Measurements from ENCODE around the gene PNLDC1. TPM values are rescaled to one million over a fixed set of nuclear protein-coding genes. Genes with fewer than 3 reads are reported as not detected.
A peak's percentile ranks its signal among the peaks of the same experiment; 100 is the strongest.

Gene PNLDC1
- total RNA-seq, 4 donors from 2014 or later: not detected

DNA sequence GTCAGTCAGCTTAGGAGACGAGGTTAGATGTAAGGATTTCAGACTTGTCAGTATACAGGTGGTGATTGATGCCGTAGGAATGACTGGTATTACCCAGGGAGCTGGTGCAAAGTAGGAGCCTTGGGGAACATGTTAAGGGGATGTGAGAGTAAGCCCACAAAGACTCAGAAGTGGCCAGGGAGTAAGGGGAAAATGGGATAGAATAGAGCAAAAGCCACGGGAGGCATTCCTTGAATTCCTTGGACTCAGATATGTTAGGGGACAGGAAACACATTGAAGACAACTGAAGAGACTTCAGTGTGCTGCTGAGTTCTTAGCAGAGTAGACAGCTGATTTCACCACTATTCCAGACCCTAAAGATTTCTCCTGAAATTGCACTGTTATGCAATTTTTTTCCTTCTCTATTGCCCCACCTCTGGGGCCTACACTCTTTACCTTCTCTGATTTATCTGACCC lies 39.4 kb upstream of the PNLDC1 start:
- intact Hi-C loops (cut with DNase I; ENCODE audit: low total_unique reads) (loop anchor here (2.0 kb wide), 1 partner anchor 18 kb away; no protein-coding TSS in a partner anchor), in situ Hi-C loops (cut with MboI; ENCODE audit: low sequenced_read_pairs in 4 of 4) (no loop called here)
- H3K27me3 ChIP-seq: no peaks in the 10 kb centered on the region
- ATAC-seq (no peak), DNase-seq (no peak)
- TF ChIP-seq, protein P1, sequence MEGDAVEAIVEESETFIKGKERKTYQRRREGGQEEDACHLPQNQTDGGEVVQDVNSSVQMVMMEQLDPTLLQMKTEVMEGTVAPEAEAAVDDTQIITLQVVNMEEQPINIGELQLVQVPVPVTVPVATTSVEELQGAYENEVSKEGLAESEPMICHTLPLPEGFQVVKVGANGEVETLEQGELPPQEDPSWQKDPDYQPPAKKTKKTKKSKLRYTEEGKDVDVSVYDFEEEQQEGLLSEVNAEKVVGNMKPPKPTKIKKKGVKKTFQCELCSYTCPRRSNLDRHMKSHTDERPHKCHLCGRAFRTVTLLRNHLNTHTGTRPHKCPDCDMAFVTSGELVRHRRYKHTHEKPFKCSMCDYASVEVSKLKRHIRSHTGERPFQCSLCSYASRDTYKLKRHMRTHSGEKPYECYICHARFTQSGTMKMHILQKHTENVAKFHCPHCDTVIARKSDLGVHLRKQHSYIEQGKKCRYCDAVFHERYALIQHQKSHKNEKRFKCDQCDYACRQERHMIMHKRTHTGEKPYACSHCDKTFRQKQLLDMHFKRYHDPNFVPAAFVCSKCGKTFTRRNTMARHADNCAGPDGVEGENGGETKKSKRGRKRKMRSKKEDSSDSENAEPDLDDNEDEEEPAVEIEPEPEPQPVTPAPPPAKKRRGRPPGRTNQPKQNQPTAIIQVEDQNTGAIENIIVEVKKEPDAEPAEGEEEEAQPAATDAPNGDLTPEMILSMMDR (IDR thresholded peaks at IDR 0.05 in 4 of 5, conservative IDR thresholded peaks at IDR 0.05 in 1 of 5): no peak
- no peak for TF ChIP-seq POLR2A (IDR thresholded peaks at IDR 0.05)
- H3K36me3 ChIP-seq: peaks cover 0 to 40% of the 10 kb centered on the region in 2 donors
- peak overlapping the region; percentile 96 to 99 (median 96) for H3K27ac ChIP-seq
- H3K9me3 ChIP-seq: no peaks in the 10 kb centered on the region
- peaks cover 13 to 19% of the 10 kb centered on the region in 2 donors for H3K4me1 ChIP-seq
- H3K4me3 ChIP-seq: peak overlapping the region in 1 of 4 donors; percentile 90

DNA sequence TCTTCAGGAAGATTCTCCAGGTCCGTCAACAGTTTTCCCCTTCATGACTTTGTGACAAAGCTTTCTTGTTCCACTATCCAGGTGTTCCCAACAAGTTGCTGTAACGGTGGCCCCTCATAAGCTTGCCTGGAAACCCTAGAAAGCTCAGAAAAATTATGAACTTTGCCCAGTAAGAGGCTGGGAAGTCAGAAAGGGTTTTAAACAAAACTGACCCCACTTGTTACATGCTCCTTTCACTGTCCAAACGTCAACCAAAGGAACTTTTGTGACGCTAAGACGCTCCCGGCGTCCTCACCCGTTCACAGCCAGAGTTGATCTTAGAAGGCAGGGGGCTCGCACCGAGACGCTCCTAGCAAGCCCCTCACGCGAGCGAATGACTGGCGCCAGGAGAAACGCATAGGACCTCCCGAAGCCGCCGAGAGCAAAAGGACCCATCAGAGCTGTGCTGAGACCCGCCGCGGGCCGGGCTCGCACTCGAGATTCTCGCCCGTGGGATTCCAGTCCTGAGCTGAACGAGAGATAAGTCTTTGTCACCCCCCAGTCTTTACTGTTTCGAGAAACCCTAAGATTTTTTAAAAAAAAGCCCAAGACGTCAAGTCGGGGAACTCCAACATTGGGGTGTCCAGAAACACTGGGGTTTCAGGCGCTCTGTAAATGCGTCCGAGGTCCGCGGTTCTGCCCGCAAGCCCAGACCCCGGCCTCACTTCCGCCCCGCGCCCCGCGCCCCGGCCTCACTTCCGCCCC lies 38.8 kb upstream of the PNLDC1 start:
- intact Hi-C loops (cut with DNase I; ENCODE audit: low total_unique reads): loop anchor here (2.0 kb wide), 1 partner anchor 18 kb away; no protein-coding TSS in a partner anchor
- H3K36me3 ChIP-seq: peaks cover 0 to 34% of the 10 kb centered on the region in 2 donors

DNA sequence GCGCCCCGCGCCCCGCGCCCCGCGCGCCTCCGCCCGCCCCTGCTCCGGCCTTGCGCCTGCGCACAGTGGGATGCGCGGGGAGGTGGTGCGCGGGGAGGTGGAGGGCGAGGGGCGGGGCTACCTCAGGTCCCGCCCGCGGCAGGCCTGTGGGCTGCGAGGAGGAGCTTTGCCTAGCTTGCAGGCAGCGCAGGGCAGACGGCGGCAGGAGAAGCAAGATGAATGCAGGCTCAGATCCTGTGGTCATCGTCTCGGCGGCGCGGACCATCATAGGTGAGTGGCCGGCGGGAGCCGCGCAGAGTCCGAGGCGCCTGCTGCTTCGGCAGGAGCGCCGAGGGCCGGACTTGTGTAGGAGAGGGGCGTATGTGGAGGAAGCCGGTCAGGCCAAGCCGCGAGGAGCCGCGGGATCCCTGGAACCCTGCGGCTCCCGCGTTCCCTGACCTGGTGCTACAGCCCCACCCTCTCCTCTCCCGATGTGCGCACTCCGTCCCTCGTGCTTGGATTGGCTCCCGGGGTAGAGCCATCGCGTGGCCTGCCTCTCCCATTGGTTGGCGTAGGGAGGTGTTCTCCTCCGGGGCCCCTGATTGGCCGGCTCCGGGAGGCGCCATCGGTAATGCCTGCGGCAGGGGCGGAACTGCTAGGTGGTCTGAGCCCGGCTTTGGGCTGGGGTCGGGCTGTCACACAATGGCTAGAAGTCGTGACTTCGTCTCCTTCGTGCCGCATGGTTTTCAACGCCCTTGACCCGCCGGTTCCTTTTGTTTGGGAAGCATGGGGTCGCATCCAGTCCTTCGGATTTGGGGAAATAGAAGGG lies 38.0 kb upstream of the PNLDC1 start, which contains the start of gene ACAT2:
ACAT2 (plus strand) TSS at position 173 of the 808 bp plus-strand sequence; CDS start at position 216, 43 bp downstream.
- Histone ChIP-seq H3K4me1 (peaks cover 13 to 19% of the 10 kb centered on the region in 2 donors), H3K27ac (peak within 1 kb of the TSS; percentile 96 to 99 (median 96)), H3K9me3 (no peaks in the 10 kb centered on the region), H3K4me3 (peak within 1 kb of the TSS; percentile 84 to 90 (median 88)), H3K27me3 (no peaks in the 10 kb centered on the region), H3K36me3 (peaks cover 0 to 33% of the 10 kb centered on the region in 2 donors)
- intact Hi-C loops (cut with DNase I; ENCODE audit: low total_unique reads): loop anchor here (1.0 to 2.0 kb wide), 4 partner anchors 19 to 69 kb away; partner anchors contain the start of genes SOD2, TCP1 and WTAP
- peak; percentile 47 to 68 for TF ChIP-seq POLR2A (IDR thresholded peaks at IDR 0.05)
- TF ChIP-seq, protein P1 (IDR thresholded peaks at IDR 0.05 in 4 of 5, conservative IDR thresholded peaks at IDR 0.05 in 1 of 5): peak in 2 of 5 experiments; percentile 8 to 40
- ATAC-seq: peak; percentile 98 to 99
- peak; percentile 95 to 96 for DNase-seq
- in situ Hi-C loops (cut with MboI; ENCODE audit: low sequenced_read_pairs in 4 of 4): no loop called here

More for the DNA sequence above, 38.8 kb upstream of the PNLDC1 start:
- ATAC-seq: peak in 1 of 2 donors; percentile 15
- no peaks in the 10 kb centered on the region for H3K9me3 ChIP-seq
- peaks cover 13 to 19% of the 10 kb centered on the region in 2 donors for H3K4me1 ChIP-seq
- H3K27me3 ChIP-seq: no peaks in the 10 kb centered on the region
- TF ChIP-seq POLR2A (IDR thresholded peaks at IDR 0.05): no peak
- TF ChIP-seq, protein P1 (IDR thresholded peaks at IDR 0.05 in 4 of 5, conservative IDR thresholded peaks at IDR 0.05 in 1 of 5): no peak
- peak overlapping the region; percentile 96 to 99 (median 96) for H3K27ac ChIP-seq
- in situ Hi-C loops (cut with MboI; ENCODE audit: low sequenced_read_pairs in 4 of 4): no loop called here
- H3K4me3 ChIP-seq: peak overlapping the region; percentile 84 to 90 (median 88)
- peak in 1 of 2 donors; percentile 4 for DNase-seq

DNA sequence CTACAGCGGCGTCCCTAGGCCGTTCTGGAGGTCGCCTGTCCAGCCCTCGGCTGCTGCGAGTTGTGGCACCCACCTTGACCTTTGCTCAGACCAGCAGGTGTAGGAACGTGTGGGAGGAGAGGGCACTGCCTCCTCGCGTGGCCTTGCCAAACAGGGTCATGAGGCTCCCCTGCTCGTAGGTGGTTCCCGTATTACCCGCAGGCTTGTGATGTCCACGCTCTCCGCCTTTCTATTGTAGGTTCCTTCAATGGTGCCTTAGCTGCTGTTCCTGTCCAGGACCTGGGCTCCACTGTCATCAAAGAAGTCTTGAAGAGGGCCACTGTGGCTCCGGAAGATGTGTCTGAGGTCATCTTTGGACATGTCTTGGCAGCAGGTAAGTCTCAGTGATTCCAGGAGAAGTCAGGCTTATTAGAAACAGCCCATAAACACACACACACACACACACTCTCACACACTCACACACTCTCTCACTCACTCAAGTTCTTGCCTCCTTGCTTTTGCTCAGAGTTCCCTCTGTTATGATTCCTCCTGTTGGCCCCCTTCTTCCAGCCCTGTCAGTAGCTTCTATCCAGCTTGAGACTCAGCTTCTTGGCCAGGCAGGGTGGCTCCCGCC lies 37.3 kb upstream of the PNLDC1 start:
- DNase-seq (no peak), ATAC-seq (no peak)
- in situ Hi-C loops (cut with MboI; ENCODE audit: low sequenced_read_pairs in 4 of 4): no loop called here

More for the DNA sequence above, 37.3 kb upstream of the PNLDC1 start:
- Histone ChIP-seq H3K36me3 (peaks cover 0 to 33% of the 10 kb centered on the region in 2 donors), H3K27ac (peak overlapping the region; percentile 96 to 99 (median 96)), H3K4me3 (peak overlapping the region; percentile 84 to 90 (median 88)), H3K4me1 (peaks cover 13 to 19% of the 10 kb centered on the region in 2 donors), H3K27me3 (no peaks in the 10 kb centered on the region), H3K9me3 (no peaks in the 10 kb centered on the region)
- intact Hi-C loops (cut with DNase I; ENCODE audit: low total_unique reads): loop anchor here (1.0 to 2.0 kb wide), 3 partner anchors 27 to 70 kb away; partner anchors contain the start of genes SOD2, TCP1 and WTAP
- TF ChIP-seq, protein P1 (IDR thresholded peaks at IDR 0.05 in 4 of 5, conservative IDR thresholded peaks at IDR 0.05 in 1 of 5): no peak
- no peak for TF ChIP-seq POLR2A (IDR thresholded peaks at IDR 0.05)
